ENCODE data around the gene CEP135. TPM values are rescaled to one million over a fixed set of nuclear protein-coding genes. Genes with fewer than 3 reads are reported as not detected.

Gene CEP135
- total RNA-seq, 1 experiment from 2014 or later: 15.3 TPM

GRCh38 chr4:56082829-56083228 lies 134.1 kb downstream of the CEP135 start:
- no peak for DNase-seq (ENCODE audit: low spot score)
- no TSS peak for BruUV-seq (replicated peaks)
- POLR2A ChIA-PET (ENCODE audit: low non-redundant PET): no interaction called here
- TF ChIP-seq EZH2 (IDR thresholded peaks at IDR 0.05; ENCODE audit: borderline replicate concordance, low read depth, low read length, poor library complexity, severe bottlenecking): no peak
- TF ChIP-seq, protein P1, sequence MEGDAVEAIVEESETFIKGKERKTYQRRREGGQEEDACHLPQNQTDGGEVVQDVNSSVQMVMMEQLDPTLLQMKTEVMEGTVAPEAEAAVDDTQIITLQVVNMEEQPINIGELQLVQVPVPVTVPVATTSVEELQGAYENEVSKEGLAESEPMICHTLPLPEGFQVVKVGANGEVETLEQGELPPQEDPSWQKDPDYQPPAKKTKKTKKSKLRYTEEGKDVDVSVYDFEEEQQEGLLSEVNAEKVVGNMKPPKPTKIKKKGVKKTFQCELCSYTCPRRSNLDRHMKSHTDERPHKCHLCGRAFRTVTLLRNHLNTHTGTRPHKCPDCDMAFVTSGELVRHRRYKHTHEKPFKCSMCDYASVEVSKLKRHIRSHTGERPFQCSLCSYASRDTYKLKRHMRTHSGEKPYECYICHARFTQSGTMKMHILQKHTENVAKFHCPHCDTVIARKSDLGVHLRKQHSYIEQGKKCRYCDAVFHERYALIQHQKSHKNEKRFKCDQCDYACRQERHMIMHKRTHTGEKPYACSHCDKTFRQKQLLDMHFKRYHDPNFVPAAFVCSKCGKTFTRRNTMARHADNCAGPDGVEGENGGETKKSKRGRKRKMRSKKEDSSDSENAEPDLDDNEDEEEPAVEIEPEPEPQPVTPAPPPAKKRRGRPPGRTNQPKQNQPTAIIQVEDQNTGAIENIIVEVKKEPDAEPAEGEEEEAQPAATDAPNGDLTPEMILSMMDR (conservative IDR thresholded peaks at IDR 0.05; ENCODE audit: low read depth, low read length): no peak
- intact Hi-C loops (cut with micrococcal nuclease; ENCODE audit: unreplicated experiment): no loop called here
- H3K4me1 ChIP-seq (ENCODE audit: insufficient read depth, low read length, poor library complexity, severe bottlenecking): no peaks in the 10 kb centered on the region
- no peak overlapping the region for H3K4me3 ChIP-seq (ENCODE audit: low read depth, low read length, poor library complexity, severe bottlenecking)
- H3K27ac ChIP-seq (ENCODE audit: low read depth, low read length, poor library complexity, severe bottlenecking): no peak overlapping the region
- no peaks in the 10 kb centered on the region for H3K36me3 ChIP-seq (ENCODE audit: insufficient read depth, low read length, poor library complexity, severe bottlenecking)
- H3K9me3 ChIP-seq (ENCODE audit: low read depth, low read length, poor library complexity, severe bottlenecking): no peaks in the 10 kb centered on the region
- CTCF ChIA-PET: no interaction called here
- H3K27me3 ChIP-seq (replicated peaks; ENCODE audit: insufficient read depth, low read depth, low read length, poor library complexity): no peaks in the 10 kb centered on the region

Other genes starting within 250 kb of the CEP135 start
- gene EXOC1L, start 129.2 kb upstream of the CEP135 start, total RNA-seq (2021): not detected in 2 replicates
- gene EXOC1, start 95.3 kb upstream of the CEP135 start, total RNA-seq (2021): 12.0 and 14.6 TPM in 2 replicates